Brain microvascular endothelial cell (primary cell): ENCODE measurements around the gene DHRS11.

ENCODE experiments used
- DNase-seq: peaks from one replicate; pipeline ENCODE4 v3.0.0-alpha.2; 2020
- H3K27ac ChIP-seq: fragments of 250-450 bp; sonication (Bioruptor Pico); 2 replicates; pipeline ENCODE4 v1.5.1; 2020; ENCODE audit warnings: mild to moderate bottlenecking, moderate library complexity
- H3K27me3 ChIP-seq: fragments of 250-450 bp; sonication (Bioruptor Pico); replicated peaks from 2 replicates; pipeline ENCODE4 v1.5.1; 2020; ENCODE audit warnings: mild to moderate bottlenecking
- H3K36me3 ChIP-seq: fragments of 250-450 bp; sonication (Bioruptor Pico); replicated peaks from 2 replicates; pipeline ENCODE4 v1.5.1; 2020; ENCODE audit warnings: mild to moderate bottlenecking
- H3K4me3 ChIP-seq: 2 replicates; pipeline ENCODE4 v1.5.1; 2011; ENCODE audit warnings: low read depth, mild to moderate bottlenecking, control low read depth, low read length, moderate library complexity
- in situ Hi-C: cut with HindIII; loops from 2 replicates; pipeline ENCODE4 v1.10.0; 2017; ENCODE audit warnings: low sequenced_read_pairs, low pct_ligation_motif_present
- TF ChIP-seq, protein P1 (sequence below): IDR thresholded peaks from 2 replicates; pipeline ENCODE4 v1.5.1; 2011; ENCODE audit warnings: low read depth, mild to moderate bottlenecking, moderate library complexity, low read length, control low read depth, inconsistent platforms; ENCODE audit errors: missing control alignments

Gene DHRS11

GRCh38 chr17:36553459-36553858, 38.2 kb upstream of the DHRS11 start:
- DNase-seq = no peak
- no peak overlapping the region for H3K4me3 ChIP-seq
- in situ Hi-C loops = no loop called here
- no peak overlapping the region for H3K27ac ChIP-seq
- no peaks in the 10 kb centered on the region for H3K27me3 ChIP-seq
- TF ChIP-seq, protein P1, sequence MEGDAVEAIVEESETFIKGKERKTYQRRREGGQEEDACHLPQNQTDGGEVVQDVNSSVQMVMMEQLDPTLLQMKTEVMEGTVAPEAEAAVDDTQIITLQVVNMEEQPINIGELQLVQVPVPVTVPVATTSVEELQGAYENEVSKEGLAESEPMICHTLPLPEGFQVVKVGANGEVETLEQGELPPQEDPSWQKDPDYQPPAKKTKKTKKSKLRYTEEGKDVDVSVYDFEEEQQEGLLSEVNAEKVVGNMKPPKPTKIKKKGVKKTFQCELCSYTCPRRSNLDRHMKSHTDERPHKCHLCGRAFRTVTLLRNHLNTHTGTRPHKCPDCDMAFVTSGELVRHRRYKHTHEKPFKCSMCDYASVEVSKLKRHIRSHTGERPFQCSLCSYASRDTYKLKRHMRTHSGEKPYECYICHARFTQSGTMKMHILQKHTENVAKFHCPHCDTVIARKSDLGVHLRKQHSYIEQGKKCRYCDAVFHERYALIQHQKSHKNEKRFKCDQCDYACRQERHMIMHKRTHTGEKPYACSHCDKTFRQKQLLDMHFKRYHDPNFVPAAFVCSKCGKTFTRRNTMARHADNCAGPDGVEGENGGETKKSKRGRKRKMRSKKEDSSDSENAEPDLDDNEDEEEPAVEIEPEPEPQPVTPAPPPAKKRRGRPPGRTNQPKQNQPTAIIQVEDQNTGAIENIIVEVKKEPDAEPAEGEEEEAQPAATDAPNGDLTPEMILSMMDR = no peak
- peaks cover 29% of the 10 kb centered on the region for H3K36me3 ChIP-seq

DNA sequence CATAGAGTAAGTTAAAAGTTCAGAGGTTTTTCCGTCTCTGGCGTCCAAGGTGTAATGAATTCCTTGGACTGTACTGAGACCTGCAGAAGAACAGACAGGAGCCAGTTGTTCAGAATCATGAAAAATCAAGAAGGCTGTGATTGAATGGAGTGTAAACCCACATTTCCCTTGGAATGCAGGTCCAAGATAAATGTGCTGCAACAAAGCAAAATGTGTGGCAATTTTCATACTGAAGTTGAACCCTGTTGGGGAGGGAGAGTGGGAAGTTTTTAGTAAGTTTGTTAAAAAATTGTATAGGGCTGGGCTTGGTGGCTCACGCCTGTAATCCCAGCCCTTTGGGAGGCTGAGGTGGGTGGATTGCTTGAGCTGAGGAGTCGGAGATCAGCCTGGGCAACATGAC, 25.6 kb upstream of the DHRS11 start:
- peaks cover 62% of the 10 kb centered on the region for H3K36me3 ChIP-seq
- H3K4me3 ChIP-seq = no peak overlapping the region
- in situ Hi-C loops = no loop called here
- H3K27ac ChIP-seq = no peak overlapping the region
- TF ChIP-seq, protein P1 = no peak
- no peaks in the 10 kb centered on the region for H3K27me3 ChIP-seq
- no peak for DNase-seq

- DNase-seq = no peak
- Histone ChIP-seq H3K27ac (no peak overlapping the region), H3K4me3 (no peak overlapping the region), H3K36me3 (peaks cover 69% of the 10 kb centered on the region), H3K27me3 (no peaks in the 10 kb centered on the region)
- in situ Hi-C loops = no loop called here
- TF ChIP-seq, protein P1 = no peak
Observed at GRCh38 chr17:36575028-36575427, 16.7 kb upstream of the DHRS11 start.

GRCh38 chr17:36576793-36577192, 14.9 kb upstream of the DHRS11 start:
- no peak overlapping the region for H3K27ac ChIP-seq
- H3K36me3 ChIP-seq = peaks cover 69% of the 10 kb centered on the region

GRCh38 chr17:36578671-36579070, 13.0 kb upstream of the DHRS11 start:
- TF ChIP-seq, protein P1 = no peak
- DNase-seq = no peak
- no peaks in the 10 kb centered on the region for H3K27me3 ChIP-seq
- no peak overlapping the region for H3K27ac ChIP-seq
- no peak overlapping the region for H3K4me3 ChIP-seq
- in situ Hi-C loops = no loop called here
- peaks cover 75% of the 10 kb centered on the region for H3K36me3 ChIP-seq

More at GRCh38 chr17:36576793-36577192, 14.9 kb upstream of the DHRS11 start:
- DNase-seq = no peak
- in situ Hi-C loops = no loop called here
- Histone ChIP-seq H3K4me3 (no peak overlapping the region), H3K27me3 (no peaks in the 10 kb centered on the region)
- TF ChIP-seq, protein P1 = no peak

GRCh38 chr17:36583787-36584186, 7.9 kb upstream of the DHRS11 start:
- Histone ChIP-seq H3K36me3 (peaks cover 75% of the 10 kb centered on the region), H3K4me3 (no peak overlapping the region), H3K27me3 (no peaks in the 10 kb centered on the region), H3K27ac (no peak overlapping the region)
- in situ Hi-C loops = no loop called here
- DNase-seq = no peak
- TF ChIP-seq, protein P1 = no peak
